Muscle of arm (tissue), 12 donors: Measurements from ENCODE around the gene NIN. TPM values are rescaled to one million over a fixed set of nuclear protein-coding genes. Genes with fewer than 3 reads are reported as not detected.

Experiments used
- DNase-seq: peaks from one replicate; pipeline ENCODE4 v3.0.0-alpha.2; 2013
- polyA plus RNA-seq, 12 donors: library from polyadenylated mRNA; unstranded; fragments of 120-200 nt; gene quantifications; one replicate each; pipeline ENCODE4 v1.2.1, GENCODE V29; 2013; ENCODE audit not compliant: insufficient read length in 12 of 12

NIN gene
- polyA plus RNA-seq, 12 donors, result 32.0 to 57.2 (median 43.0) TPM; not detected in 1

DNA sequence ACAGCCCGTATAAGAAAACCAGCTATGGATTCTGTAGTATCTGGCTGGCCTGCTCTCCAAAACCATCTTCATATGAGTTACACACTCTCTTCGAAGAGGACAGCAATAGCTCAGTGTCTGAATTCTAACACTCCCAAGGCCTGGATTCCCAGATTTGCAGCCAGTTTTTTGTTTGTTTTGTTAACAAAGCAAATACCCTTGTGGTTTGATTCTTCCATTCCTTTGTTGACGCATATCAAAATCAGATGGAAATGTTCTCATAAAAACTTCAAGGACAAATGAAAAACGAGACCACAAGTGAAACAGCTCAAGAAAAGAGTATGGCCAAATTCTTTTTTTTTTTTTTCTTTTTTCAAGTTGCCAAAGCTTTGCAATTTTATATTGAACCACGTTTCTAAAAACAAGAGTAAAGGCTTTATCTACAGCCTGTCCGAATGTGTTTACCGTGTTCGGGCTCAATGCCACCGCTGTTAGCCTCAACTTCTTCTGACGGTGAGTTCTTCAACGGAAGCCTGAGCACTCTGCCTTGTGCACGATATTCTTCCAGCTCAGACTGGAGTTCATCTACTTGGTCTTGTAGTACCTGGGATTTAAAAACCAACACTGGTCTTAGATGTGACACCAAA, 67.5 kb downstream of the NIN start:
- no peak for DNase-seq

DNA sequence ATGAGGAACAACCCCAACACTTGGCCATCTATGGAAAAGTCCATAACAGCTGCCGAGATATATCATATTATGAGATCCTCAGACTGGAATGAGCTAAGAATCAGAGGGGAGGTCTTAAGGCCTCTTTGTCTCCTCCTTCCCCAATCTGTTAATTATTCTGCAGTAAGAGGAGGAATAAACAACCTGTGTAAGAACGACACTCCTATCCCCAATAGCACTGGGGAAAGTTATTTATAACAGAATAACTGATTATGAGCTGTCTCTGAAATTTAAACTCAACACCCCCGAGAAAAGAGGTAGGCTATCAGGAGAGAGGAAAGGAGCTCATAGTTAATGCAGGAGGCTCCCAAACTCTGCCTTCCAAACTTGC, 68.0 kb downstream of the NIN start:
- DNase-seq, result no peak

GRCh38 chr14:50762001-50762930, 68.7 kb downstream of the NIN start:
- DNase-seq, result no peak

GRCh38 chr14:50759800-50760543, 71.0 kb downstream of the NIN start:
- no peak for DNase-seq

GRCh38 chr14:50758945-50759344, 72.0 kb downstream of the NIN start:
- DNase-seq, result no peak

GRCh38 chr14:50758305-50758704, 72.7 kb downstream of the NIN start:
- no peak for DNase-seq

GRCh38 chr14:50757702-50758101, 73.3 kb downstream of the NIN start:
- no peak for DNase-seq

GRCh38 chr14:50756300-50756699, 74.7 kb downstream of the NIN start:
- no peak for DNase-seq

DNA sequence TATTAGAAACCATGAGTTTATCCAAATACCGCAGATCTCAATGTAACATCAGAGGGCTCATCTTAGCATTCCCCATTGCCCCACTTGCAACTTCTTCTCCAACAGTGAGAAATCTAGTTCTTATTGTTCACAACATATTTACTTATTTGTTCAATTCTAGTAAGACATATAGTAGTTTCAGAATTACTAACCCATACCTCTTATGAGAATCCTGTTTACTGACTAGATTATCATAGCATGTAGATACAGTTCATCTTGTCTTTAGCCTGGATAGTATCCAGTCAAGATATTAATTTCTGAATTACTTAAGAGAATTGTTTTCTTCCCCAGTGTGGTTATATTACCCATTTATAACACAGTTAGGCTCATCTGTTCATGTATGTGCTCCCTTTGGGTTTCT, 80.6 kb downstream of the NIN start:
- DNase-seq, result no peak

GRCh38 chr14:50745401-50746058, 85.4 kb downstream of the NIN start:
- no peak for DNase-seq

DNA sequence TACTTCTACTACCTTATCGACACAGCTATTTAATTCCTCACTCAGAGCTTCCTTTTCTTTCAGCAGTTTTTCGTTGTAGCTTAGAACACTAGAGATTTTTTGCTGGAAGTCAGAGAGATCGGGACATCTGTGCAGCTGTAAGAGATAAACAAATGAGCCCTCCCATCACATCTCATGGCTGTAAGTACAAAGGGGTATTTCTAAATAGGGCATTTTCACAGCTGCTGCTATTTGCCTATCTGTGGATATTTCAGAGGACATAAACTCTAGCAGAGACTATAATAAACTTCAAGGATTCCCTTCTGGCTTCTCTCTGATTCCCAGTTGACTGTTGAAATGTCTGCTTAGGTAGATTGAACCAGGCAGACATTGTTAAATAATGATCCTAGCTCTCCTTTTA, 86.7 kb downstream of the NIN start:
- DNase-seq, result no peak

- no peak for DNase-seq
These were observed 89.4 kb downstream of the NIN start for GRCh38 chr14:50741567-50741966.

DNA sequence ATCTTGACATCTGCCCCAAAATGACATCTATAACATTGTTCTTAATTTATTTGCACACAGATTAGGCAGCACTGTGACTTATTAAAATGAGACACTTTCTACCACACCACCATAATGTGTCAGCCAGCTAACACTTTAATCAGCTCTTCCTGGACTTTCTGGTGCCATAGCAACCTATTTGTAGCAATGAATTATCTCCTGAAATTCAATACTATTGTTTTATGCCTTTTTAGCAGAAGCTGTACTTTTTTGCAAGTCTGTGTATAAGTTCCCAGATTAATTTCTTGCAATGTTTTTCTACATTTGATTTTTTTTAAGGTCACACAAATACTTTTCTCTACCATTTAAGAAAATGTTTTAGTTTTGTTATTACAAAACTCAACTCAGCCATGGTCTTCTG, 90.1 kb downstream of the NIN start:
- DNase-seq, result no peak

DNA sequence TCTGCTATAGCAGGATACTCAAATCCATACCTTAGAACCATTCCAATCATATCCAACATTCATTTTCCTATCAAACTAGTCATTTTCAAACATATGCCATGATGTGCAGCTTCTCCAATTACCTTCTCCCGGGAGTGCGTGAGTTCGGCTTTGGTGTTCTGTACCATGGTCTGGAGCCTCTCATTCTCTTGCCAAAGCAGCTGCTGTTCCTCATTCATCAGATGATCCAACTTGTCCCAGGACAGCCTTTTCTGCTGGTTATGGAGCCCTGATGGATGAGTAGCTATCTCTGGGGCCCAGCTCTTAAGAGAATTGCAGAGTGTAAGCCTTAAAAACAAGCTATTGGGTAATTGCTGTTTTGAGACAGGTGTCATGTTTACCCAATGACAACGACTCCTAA, 91.8 kb downstream of the NIN start:
- DNase-seq, result no peak

DNA sequence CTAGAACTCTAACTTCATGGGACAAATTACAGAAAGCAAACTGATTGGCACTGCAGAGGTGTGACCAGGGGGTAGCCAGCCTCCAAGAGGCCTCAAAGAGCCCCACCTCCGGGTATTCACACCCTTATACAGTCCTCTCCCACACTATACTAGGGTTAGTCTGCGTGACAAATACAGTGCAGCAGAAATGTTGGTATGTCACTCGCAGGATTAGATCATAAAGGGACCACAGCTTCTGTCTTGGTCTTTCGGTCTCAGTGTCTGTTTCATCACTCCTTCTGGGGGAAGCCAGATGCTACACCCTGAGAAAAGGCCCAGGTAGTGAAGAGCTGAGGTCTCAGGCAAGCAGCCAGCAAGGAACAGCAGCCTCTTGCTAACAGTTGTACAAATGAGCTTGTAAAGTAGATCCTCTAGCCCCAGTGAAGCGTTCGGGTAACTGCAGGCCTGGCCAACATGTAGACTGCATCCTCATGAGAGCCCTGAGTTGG, 94.0 kb downstream of the NIN start:
- DNase-seq, result no peak

- no peak for DNase-seq
These were observed 95.8 kb downstream of the NIN start for GRCh38 chr14:50734950-50735695.

DNA sequence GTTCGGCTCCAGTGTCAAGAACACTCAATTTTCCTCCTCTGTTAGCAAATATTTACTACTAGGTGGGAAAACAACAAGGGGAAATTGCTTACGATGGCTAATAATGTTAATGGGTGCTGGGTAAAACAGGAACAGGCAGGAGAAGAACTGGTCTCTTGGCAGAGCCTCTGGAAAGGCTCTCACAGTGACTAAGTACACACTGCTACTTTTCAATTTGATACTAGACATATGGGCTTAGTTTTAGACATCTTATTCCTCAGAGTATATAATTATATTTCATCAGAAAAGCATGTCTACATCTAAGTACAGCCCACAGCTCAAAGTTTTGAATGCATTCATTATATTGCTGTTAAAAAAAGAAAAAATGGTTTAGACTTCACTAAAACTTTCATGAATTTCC, 97.5 kb downstream of the NIN start:
- DNase-seq, result no peak

GRCh38 chr14:50728836-50729235, 102.1 kb downstream of the NIN start:
- DNase-seq, result peak; percentile 38

- no peak for DNase-seq
These were observed 104.4 kb downstream of the NIN start for GRCh38 chr14:50726372-50727107.

GRCh38 chr14:50725761-50726160, 105.2 kb downstream of the NIN start:
- DNase-seq, result no peak
